Naive B cell (primary cell): ENCODE measurements around the gene CGN. TPM values are rescaled to one million over a fixed set of nuclear protein-coding genes. Genes with fewer than 3 reads are reported as not detected.

Experiments
- ATAC-seq, 2 donors: fragments of 150-1000 bp; cut with Tn5 transposase; 2 replicates each; pipeline ENCODE4 v1.10.0; 2021; ENCODE audit warnings: low read depth in 2 of 2, mild to moderate bottlenecking in 2 of 2, moderate library complexity in 2 of 2
- DNase-seq: peaks from one replicate; pipeline ENCODE4 v3.0.0; 2022
- H3K27ac Mint-ChIP-seq, 6 donors: one replicate each; pipeline ENCODE4 v1.8.0; 2020 to 2022; ENCODE audit warnings: mild to moderate bottlenecking in 6 of 6, mixed read lengths in 6 of 6, moderate library complexity in 5 of 6, inconsistent platforms in 2 of 6
- H3K27me3 Mint-ChIP-seq, 3 donors: one replicate each; pipeline ENCODE4 v1.8.0; 2021 to 2022; ENCODE audit warnings: mixed read lengths in 3 of 3, mild to moderate bottlenecking in 1 of 3
- H3K36me3 Mint-ChIP-seq, 2 donors: one replicate each; pipeline ENCODE4 v1.8.0; 2020 to 2022; ENCODE audit warnings: mixed read lengths in 2 of 2, inconsistent platforms in 1 of 2, mild to moderate bottlenecking in 1 of 2
- H3K4me1 Mint-ChIP-seq, 3 donors: one replicate each; pipeline ENCODE4 v1.8.0; 2020 to 2022; ENCODE audit warnings: mixed read lengths in 3 of 3, inconsistent platforms in 1 of 3, mild to moderate bottlenecking in 1 of 3, moderate library complexity in 1 of 3
- H3K4me3 Mint-ChIP-seq, 8 donors: one replicate each; pipeline ENCODE4 v1.8.0; 2020 to 2022; ENCODE audit warnings: mild to moderate bottlenecking in 8 of 8, mixed read lengths in 8 of 8, moderate library complexity in 8 of 8, inconsistent platforms in 2 of 8
- H3K9me3 Mint-ChIP-seq, 7 donors: one replicate each; pipeline ENCODE4 v1.8.0; 2020 to 2022; ENCODE audit warnings: mixed read lengths in 7 of 7, mild to moderate bottlenecking in 5 of 7, inconsistent platforms in 2 of 7, moderate library complexity in 1 of 7
- polyA plus RNA-seq, 6 donors: library from polyadenylated mRNA; unstranded; fragments of 300-500 nt; fragmentation: Illumina TruSeq; gene quantifications; one replicate each; pipeline ENCODE4 v1.2.3, GENCODE V29; 2021; ENCODE audit warnings: low read depth in 6 of 6

The CGN gene
- polyA plus RNA-seq, 6 donors from 2014 or later = 0.07 to 0.43 (median 0.13) TPM; not detected in 3

GRCh38 chr1:151584780-151585179 is 73.6 kb downstream of the CGN start:
- peak overlapping the region in 3 of 6 donors; percentile 6 to 69 (median 9) for H3K27ac Mint-ChIP-seq
- H3K4me1 Mint-ChIP-seq = no peaks in the 10 kb centered on the region
- peaks cover under 1 to 11% (median 9%) of the 10 kb centered on the region in 3 donors for H3K27me3 Mint-ChIP-seq
- no peak for ATAC-seq
- H3K9me3 Mint-ChIP-seq = peaks cover 0 to under 1% (median 0%) of the 10 kb centered on the region in 7 donors
- no peak overlapping the region for H3K4me3 Mint-ChIP-seq
- peaks cover 0 to 2% of the 10 kb centered on the region in 2 donors for H3K36me3 Mint-ChIP-seq
- DNase-seq = no peak

- Mint-ChIP-seq H3K27me3 (peaks cover 6 to 19% (median 14%) of the 10 kb centered on the region in 3 donors), H3K27ac (no peak overlapping the region), H3K4me1 (no peaks in the 10 kb centered on the region), H3K9me3 (peaks cover under 1 to 6% (median 3%) of the 10 kb centered on the region in 7 donors), H3K4me3 (no peak overlapping the region), H3K36me3 (peaks cover 2 to 9% of the 10 kb centered on the region in 2 donors)
- DNase-seq = no peak
- no peak for ATAC-seq
These were observed 74.4 kb downstream of the CGN start for GRCh38 chr1:151585622-151586021.

Other genes with a start within 250 kb of the CGN start
- gene ZNF687, start 229.1 kb upstream of the CGN start, polyA plus RNA-seq = 1 to 10 TPM in 4 of 6 donors, under 1 TPM in 2; 0.08 to 2.6 (median 1.6) TPM
- gene PI4KB, start 184.0 kb upstream of the CGN start, polyA plus RNA-seq = 10 to 100 TPM; 35.0 to 80.3 (median 61.5) TPM
- 100 to 1,000 TPM; 113 to 139 (median 130) TPM for gene RFX5, start 164.1 kb upstream of the CGN start, polyA plus RNA-seq
- under 1 TPM in 2 of 6 donors, not detected in 4; 0.20 to 0.53 TPM for gene SELENBP1, start 138.7 kb upstream of the CGN start, polyA plus RNA-seq
- 10 to 100 TPM; 50.2 to 79.3 (median 57.7) TPM for gene PSMB4, start 111.8 kb upstream of the CGN start, polyA plus RNA-seq
- gene POGZ, start 51.9 kb upstream of the CGN start, polyA plus RNA-seq = 10 to 100 TPM in 1 of 6 donors, 1 to 10 TPM in 5; 2.5 to 15.0 (median 8.0) TPM
- 1 to 10 TPM in 4 of 6 donors, under 1 TPM in 1, not detected in 1; 0.43 to 1.6 (median 1.1) TPM for gene TUFT1, start 28.9 kb downstream of the CGN start, polyA plus RNA-seq
- 10 to 100 TPM in 5 of 6 donors, 1 to 10 TPM in 1; 4.2 to 17.2 (median 13.1) TPM for gene SNX27, start 100.7 kb downstream of the CGN start, polyA plus RNA-seq
- gene CELF3, start 205.4 kb downstream of the CGN start, polyA plus RNA-seq = not detected
- gene RIIAD1, start 210.1 kb downstream of the CGN start, polyA plus RNA-seq = not detected